ENCODE results near the gene WNT7A.

The WNT7A gene

GRCh38 chr3:13837751-13838150, 42.1 kb downstream of the WNT7A start:
- Histone ChIP-seq H3K4me1 (ENCODE audit: low read length) (no peaks in the 10 kb centered on the region), H3K9me3 (replicated peaks; ENCODE audit: insufficient read depth, low read length) (no peaks in the 10 kb centered on the region), H3K36me3 (replicated peaks; ENCODE audit: insufficient read depth, low read length) (no peaks in the 10 kb centered on the region), H3K9me2 (replicated peaks; ENCODE audit: insufficient read depth, low read length) (no peaks in the 10 kb centered on the region), H3K79me2 (ENCODE audit: low read length) (no peaks in the 10 kb centered on the region), H3K9ac (ENCODE audit: low read length) (no peak overlapping the region), H3F3A (ENCODE audit: insufficient read depth, low read length) (no peaks in the 10 kb centered on the region), H4K20me1 (ENCODE audit: insufficient read depth, low read length) (no peaks in the 10 kb centered on the region), H3K27me3 (replicated peaks; ENCODE audit: insufficient read depth, low read length) (peaks cover 83% of the 10 kb centered on the region), H3K4me3 (ENCODE audit: low read length) (no peak overlapping the region), H2AFZ (ENCODE audit: low read length) (no peak overlapping the region), H3K4me2 (ENCODE audit: low read depth, low read length) (no peak overlapping the region), H3K27ac (ENCODE audit: low read length) (no peak overlapping the region)
- TF ChIP-seq EZH2 (optimal IDR thresholded peaks at IDR 0.05; ENCODE audit: low read depth, low read length) (no peak), EZH2phosphoT487 (IDR thresholded peaks at IDR 0.05; ENCODE audit: low read length) (no peak), CTCF (IDR thresholded peaks at IDR 0.05; ENCODE audit: low read length) (no peak)
- DNase-seq = no peak

- H4K20me1 ChIP-seq (ENCODE audit: insufficient read depth, low read length) = no peaks in the 10 kb centered on the region
- no peak overlapping the region for H3K9ac ChIP-seq (ENCODE audit: low read length)
- peaks cover 83% of the 10 kb centered on the region for H3K27me3 ChIP-seq (replicated peaks; ENCODE audit: insufficient read depth, low read length)
- H3K4me1 ChIP-seq (ENCODE audit: low read length) = no peaks in the 10 kb centered on the region
- H3F3A ChIP-seq (ENCODE audit: insufficient read depth, low read length) = no peaks in the 10 kb centered on the region
- H3K9me3 ChIP-seq (replicated peaks; ENCODE audit: insufficient read depth, low read length) = no peaks in the 10 kb centered on the region
- no peaks in the 10 kb centered on the region for H3K9me2 ChIP-seq (replicated peaks; ENCODE audit: insufficient read depth, low read length)
- H3K36me3 ChIP-seq (replicated peaks; ENCODE audit: insufficient read depth, low read length) = no peaks in the 10 kb centered on the region
- no peak for DNase-seq
- H3K4me2 ChIP-seq (ENCODE audit: low read depth, low read length) = no peak overlapping the region
- H3K4me3 ChIP-seq (ENCODE audit: low read length) = no peak overlapping the region
- H3K27ac ChIP-seq (ENCODE audit: low read length) = no peak overlapping the region
- TF ChIP-seq CTCF (IDR thresholded peaks at IDR 0.05; ENCODE audit: low read length) = no peak
- no peak for TF ChIP-seq EZH2phosphoT487 (IDR thresholded peaks at IDR 0.05; ENCODE audit: low read length)
- no peak for TF ChIP-seq EZH2 (optimal IDR thresholded peaks at IDR 0.05; ENCODE audit: low read depth, low read length)
- no peak overlapping the region for H2AFZ ChIP-seq (ENCODE audit: low read length)
- H3K79me2 ChIP-seq (ENCODE audit: low read length) = no peaks in the 10 kb centered on the region
Observed at GRCh38 chr3:13836658-13837587, 42.9 kb downstream of the WNT7A start.

DNA sequence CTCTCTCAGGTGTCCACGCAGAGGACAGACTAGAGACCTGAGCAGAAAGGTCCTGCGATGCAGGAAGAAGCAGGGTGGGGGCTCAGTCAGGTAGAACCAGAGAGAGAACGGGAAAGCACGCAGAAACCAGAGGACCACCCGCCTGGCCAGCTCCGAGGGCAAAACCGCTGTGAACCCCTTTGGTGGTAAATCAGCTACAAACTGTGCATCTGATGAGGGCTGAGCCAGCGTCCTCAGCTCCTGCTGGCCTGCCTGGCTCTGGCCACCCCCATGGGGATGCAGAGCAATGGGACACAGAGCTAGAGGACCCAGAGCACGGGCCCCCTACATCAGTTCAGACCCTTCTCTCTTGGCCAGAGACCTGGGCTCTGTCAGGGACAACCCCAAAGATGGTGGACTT, 44.6 kb downstream of the WNT7A start:
- no peak for TF ChIP-seq CTCF (IDR thresholded peaks at IDR 0.05; ENCODE audit: low read length)
- no peak for TF ChIP-seq EZH2 (optimal IDR thresholded peaks at IDR 0.05; ENCODE audit: low read depth, low read length)
- no peak for TF ChIP-seq EZH2phosphoT487 (IDR thresholded peaks at IDR 0.05; ENCODE audit: low read length)
- Histone ChIP-seq H2AFZ (ENCODE audit: low read length) (no peak overlapping the region), H3K79me2 (ENCODE audit: low read length) (no peaks in the 10 kb centered on the region), H3K4me2 (ENCODE audit: low read depth, low read length) (no peak overlapping the region), H4K20me1 (ENCODE audit: insufficient read depth, low read length) (no peaks in the 10 kb centered on the region), H3K9me3 (replicated peaks; ENCODE audit: insufficient read depth, low read length) (no peaks in the 10 kb centered on the region), H3K4me1 (ENCODE audit: low read length) (no peaks in the 10 kb centered on the region), H3K27me3 (replicated peaks; ENCODE audit: insufficient read depth, low read length) (peaks cover 90% of the 10 kb centered on the region), H3F3A (ENCODE audit: insufficient read depth, low read length) (no peaks in the 10 kb centered on the region), H3K4me3 (ENCODE audit: low read length) (no peak overlapping the region), H3K36me3 (replicated peaks; ENCODE audit: insufficient read depth, low read length) (no peaks in the 10 kb centered on the region), H3K9ac (ENCODE audit: low read length) (no peak overlapping the region), H3K9me2 (replicated peaks; ENCODE audit: insufficient read depth, low read length) (no peaks in the 10 kb centered on the region), H3K27ac (ENCODE audit: low read length) (no peak overlapping the region)
- DNase-seq = no peak
